ENCODE results near the gene SEPTIN11. TPM values are rescaled to one million over a fixed set of nuclear protein-coding genes. Genes with fewer than 3 reads are reported as not detected.
A peak's percentile ranks its signal among the peaks of the same experiment; 100 is the strongest.

SEPTIN11 gene
- total RNA-seq, 1 donor from 2014 or later, result 623 TPM

DNA sequence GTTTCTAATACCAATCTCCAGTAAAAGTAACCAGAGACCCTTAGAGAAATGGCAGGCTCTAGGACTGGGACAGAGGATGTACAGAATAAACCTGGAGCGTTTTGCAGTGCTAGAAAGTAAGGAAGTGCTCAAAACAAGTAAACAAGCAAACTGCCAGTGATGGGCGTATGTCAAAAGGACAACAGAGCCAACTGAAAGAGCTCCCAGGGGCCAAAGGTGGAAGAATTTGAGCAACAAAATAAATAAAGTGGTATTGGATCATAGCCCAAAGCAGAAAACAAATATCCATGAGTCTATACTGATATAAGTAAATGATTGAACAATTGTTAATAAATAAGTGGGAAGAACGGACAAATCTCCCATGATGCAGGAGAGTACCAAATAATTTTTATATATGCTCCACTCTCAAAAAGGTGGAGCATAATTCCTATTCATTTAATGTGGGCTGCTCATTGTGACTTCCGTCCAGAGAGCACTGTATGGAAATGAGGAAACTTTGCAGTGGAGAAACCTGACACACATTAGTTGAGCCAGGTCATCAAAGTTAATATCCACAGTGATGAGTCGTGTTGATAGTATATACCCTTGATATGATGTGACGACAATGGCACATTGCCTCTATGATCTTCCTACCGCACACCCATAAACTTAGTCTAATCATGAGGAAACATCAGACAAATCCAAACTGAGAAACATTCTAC lies 17.8 kb upstream of the SEPTIN11 start:
- FAIRE-seq (no peak), DNase-seq (ENCODE audit: low read depth) (no peak)
- no peaks in the 10 kb centered on the region for H3K27me3 ChIP-seq (ENCODE audit: insufficient read depth, low read length)
- H3K27ac Mint-ChIP-seq (ENCODE audit: unreplicated experiment), result no peak overlapping the region
- H3K4me1 ChIP-seq (ENCODE audit: insufficient read depth, low read length), result no peaks in the 10 kb centered on the region
- H3K9me3 ChIP-seq (ENCODE audit: insufficient read depth, low read depth, low read length), result no peaks in the 10 kb centered on the region
- H3K36me3 Mint-ChIP-seq (ENCODE audit: low read depth, unreplicated experiment), result no peaks in the 10 kb centered on the region
- H3K4me3 Mint-ChIP-seq (ENCODE audit: unreplicated experiment), result no peak overlapping the region
- TF ChIP-seq EZH2 (IDR thresholded peaks at IDR 0.05; ENCODE audit: insufficient read depth, low read length), result no peak
- TF ChIP-seq, protein P1, sequence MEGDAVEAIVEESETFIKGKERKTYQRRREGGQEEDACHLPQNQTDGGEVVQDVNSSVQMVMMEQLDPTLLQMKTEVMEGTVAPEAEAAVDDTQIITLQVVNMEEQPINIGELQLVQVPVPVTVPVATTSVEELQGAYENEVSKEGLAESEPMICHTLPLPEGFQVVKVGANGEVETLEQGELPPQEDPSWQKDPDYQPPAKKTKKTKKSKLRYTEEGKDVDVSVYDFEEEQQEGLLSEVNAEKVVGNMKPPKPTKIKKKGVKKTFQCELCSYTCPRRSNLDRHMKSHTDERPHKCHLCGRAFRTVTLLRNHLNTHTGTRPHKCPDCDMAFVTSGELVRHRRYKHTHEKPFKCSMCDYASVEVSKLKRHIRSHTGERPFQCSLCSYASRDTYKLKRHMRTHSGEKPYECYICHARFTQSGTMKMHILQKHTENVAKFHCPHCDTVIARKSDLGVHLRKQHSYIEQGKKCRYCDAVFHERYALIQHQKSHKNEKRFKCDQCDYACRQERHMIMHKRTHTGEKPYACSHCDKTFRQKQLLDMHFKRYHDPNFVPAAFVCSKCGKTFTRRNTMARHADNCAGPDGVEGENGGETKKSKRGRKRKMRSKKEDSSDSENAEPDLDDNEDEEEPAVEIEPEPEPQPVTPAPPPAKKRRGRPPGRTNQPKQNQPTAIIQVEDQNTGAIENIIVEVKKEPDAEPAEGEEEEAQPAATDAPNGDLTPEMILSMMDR (IDR thresholded peaks at IDR 0.05; ENCODE audit: insufficient read depth, low read depth, low read length), result no peak
- H3K9ac ChIP-seq (ENCODE audit: low read length), result no peak overlapping the region
- H3K9me3 Mint-ChIP-seq (ENCODE audit: unreplicated experiment), result no peaks in the 10 kb centered on the region
- no peak overlapping the region for H2AFZ ChIP-seq (ENCODE audit: low read depth, low read length)
- no peaks in the 10 kb centered on the region for H3K79me2 ChIP-seq (ENCODE audit: insufficient read depth, low read length)
- H4K20me1 ChIP-seq (ENCODE audit: insufficient read depth, low read length), result no peaks in the 10 kb centered on the region
- no peaks in the 10 kb centered on the region for H3K27me3 Mint-ChIP-seq (ENCODE audit: low read depth, unreplicated experiment)
- H3K27ac ChIP-seq (ENCODE audit: low read depth, low read length), result no peak overlapping the region
- H3K4me1 Mint-ChIP-seq (ENCODE audit: low read depth, unreplicated experiment), result no peaks in the 10 kb centered on the region
- no peak overlapping the region for H3K4me3 ChIP-seq (ENCODE audit: insufficient read depth, low read depth, low read length)
- H3K36me3 ChIP-seq (ENCODE audit: insufficient read depth, low read length), result no peaks in the 10 kb centered on the region
- H3K4me2 ChIP-seq (ENCODE audit: low read length), result no peak overlapping the region

DNA sequence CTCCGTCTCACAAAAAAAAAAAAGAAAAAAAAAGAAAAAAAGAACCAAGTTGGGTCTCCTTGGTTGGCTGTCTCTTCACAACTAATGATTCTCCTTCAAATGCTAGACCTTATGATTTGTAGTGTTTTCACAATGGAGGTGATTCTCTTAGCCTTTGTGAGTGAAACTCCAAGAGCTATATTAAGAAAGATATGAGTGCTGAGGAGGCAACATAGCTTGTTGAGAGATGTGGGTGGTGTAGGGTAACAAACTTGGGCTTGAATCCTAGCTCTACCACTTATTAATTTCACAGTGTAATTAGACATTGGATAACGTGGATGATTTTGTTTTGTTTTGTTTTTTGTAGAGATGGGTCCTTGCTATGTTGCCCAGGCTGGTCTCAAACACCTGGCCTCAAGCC lies 10.4 kb upstream of the SEPTIN11 start:
- no peak for DNase-seq (ENCODE audit: low read depth)
- H3K9me3 ChIP-seq (ENCODE audit: insufficient read depth, low read depth, low read length), result no peaks in the 10 kb centered on the region
- no peaks in the 10 kb centered on the region for H3K27me3 ChIP-seq (ENCODE audit: insufficient read depth, low read length)
- H3K4me1 ChIP-seq (ENCODE audit: insufficient read depth, low read length), result peaks cover 13% of the 10 kb centered on the region
- Mint-ChIP-seq H3K4me1 (ENCODE audit: low read depth, unreplicated experiment) (peaks cover 15% of the 10 kb centered on the region), H3K4me3 (ENCODE audit: unreplicated experiment) (no peak overlapping the region), H3K36me3 (ENCODE audit: low read depth, unreplicated experiment) (peaks cover 22% of the 10 kb centered on the region), H3K27me3 (ENCODE audit: low read depth, unreplicated experiment) (no peaks in the 10 kb centered on the region), H3K27ac (ENCODE audit: unreplicated experiment) (no peak overlapping the region), H3K9me3 (ENCODE audit: unreplicated experiment) (no peaks in the 10 kb centered on the region)
- H3K4me2 ChIP-seq (ENCODE audit: low read length), result no peak overlapping the region
- H3K79me2 ChIP-seq (ENCODE audit: insufficient read depth, low read length), result peaks cover 4% of the 10 kb centered on the region
- H3K36me3 ChIP-seq (ENCODE audit: insufficient read depth, low read length), result no peaks in the 10 kb centered on the region
- H3K4me3 ChIP-seq (ENCODE audit: insufficient read depth, low read depth, low read length), result no peak overlapping the region
- no peak overlapping the region for H2AFZ ChIP-seq (ENCODE audit: low read depth, low read length)
- no peak overlapping the region for H3K27ac ChIP-seq (ENCODE audit: low read depth, low read length)
- H3K9ac ChIP-seq (ENCODE audit: low read length), result no peak overlapping the region
- FAIRE-seq, result no peak
- H4K20me1 ChIP-seq (ENCODE audit: insufficient read depth, low read length), result peaks cover 15% of the 10 kb centered on the region
- no peak for TF ChIP-seq EZH2 (IDR thresholded peaks at IDR 0.05; ENCODE audit: insufficient read depth, low read length)
- TF ChIP-seq, protein P1 (IDR thresholded peaks at IDR 0.05; ENCODE audit: insufficient read depth, low read depth, low read length), result no peak

DNA sequence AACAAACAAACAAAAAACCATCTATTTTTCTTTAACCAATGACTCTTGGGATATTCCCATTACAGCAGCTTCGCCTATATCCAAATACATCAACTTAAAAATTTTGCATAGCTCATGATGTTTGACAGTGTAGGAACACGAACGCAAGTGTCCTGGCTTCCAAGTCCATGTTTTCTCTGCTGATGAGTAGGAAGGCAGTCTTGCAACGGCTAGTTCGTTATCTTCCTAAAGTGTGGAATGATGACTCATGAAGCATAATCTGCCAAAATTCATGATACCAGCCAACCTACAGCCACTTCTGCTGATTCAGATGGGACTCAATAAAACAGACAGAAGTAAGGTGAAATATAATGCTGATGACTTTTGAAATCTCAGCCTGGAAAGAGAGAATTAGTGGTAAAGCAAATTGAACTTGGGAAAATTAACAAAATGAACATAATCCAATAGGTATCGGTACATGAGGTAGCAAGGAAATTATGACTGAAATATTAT lies 6.4 kb upstream of the SEPTIN11 start:
- peaks cover 2% of the 10 kb centered on the region for H3K9me3 Mint-ChIP-seq (ENCODE audit: unreplicated experiment)
- Histone ChIP-seq H3K27me3 (ENCODE audit: insufficient read depth, low read length) (no peaks in the 10 kb centered on the region), H2AFZ (ENCODE audit: low read depth, low read length) (no peak overlapping the region), H4K20me1 (ENCODE audit: insufficient read depth, low read length) (peaks cover 26% of the 10 kb centered on the region), H3K79me2 (ENCODE audit: insufficient read depth, low read length) (peaks cover 40% of the 10 kb centered on the region), H3K9ac (ENCODE audit: low read length) (no peak overlapping the region), H3K4me2 (ENCODE audit: low read length) (peak overlapping the region; percentile 33), H3K4me1 (ENCODE audit: insufficient read depth, low read length) (peaks cover 26% of the 10 kb centered on the region), H3K36me3 (ENCODE audit: insufficient read depth, low read length) (no peaks in the 10 kb centered on the region), H3K4me3 (ENCODE audit: insufficient read depth, low read depth, low read length) (no peak overlapping the region), H3K27ac (ENCODE audit: low read depth, low read length) (no peak overlapping the region), H3K9me3 (ENCODE audit: insufficient read depth, low read depth, low read length) (no peaks in the 10 kb centered on the region)
- no peaks in the 10 kb centered on the region for H3K27me3 Mint-ChIP-seq (ENCODE audit: low read depth, unreplicated experiment)
- TF ChIP-seq EZH2 (IDR thresholded peaks at IDR 0.05; ENCODE audit: insufficient read depth, low read length), result no peak
- TF ChIP-seq, protein P1 (IDR thresholded peaks at IDR 0.05; ENCODE audit: insufficient read depth, low read depth, low read length), result no peak
- H3K27ac Mint-ChIP-seq (ENCODE audit: unreplicated experiment), result no peak overlapping the region
- no peak overlapping the region for H3K4me3 Mint-ChIP-seq (ENCODE audit: unreplicated experiment)
- DNase-seq (ENCODE audit: low read depth) (peak; percentile 92), FAIRE-seq (peak; percentile 88)
- peaks cover 32% of the 10 kb centered on the region for H3K36me3 Mint-ChIP-seq (ENCODE audit: low read depth, unreplicated experiment)
- peaks cover 32% of the 10 kb centered on the region for H3K4me1 Mint-ChIP-seq (ENCODE audit: low read depth, unreplicated experiment)
